Brain pericyte (primary cell): ENCODE measurements around the gene APMAP.

Experiments used
- DNase-seq: peaks from one replicate; pipeline ENCODE4 v3.0.0-alpha.2; 2012; ENCODE audit warnings: low read depth, low spot score

The APMAP gene

GRCh38 chr20:25024171-25024570 lies 31.6 kb upstream of the APMAP start:
- DNase-seq = no peak

- DNase-seq = no peak
Measured at GRCh38 chr20:25023356-25023755, 30.8 kb upstream of the APMAP start.

GRCh38 chr20:25022680-25023079 lies 30.1 kb upstream of the APMAP start:
- no peak for DNase-seq

- no peak for DNase-seq
Measured at GRCh38 chr20:25021336-25021735, 28.8 kb upstream of the APMAP start.

- no peak for DNase-seq
Measured at GRCh38 chr20:25020901-25021301, 28.4 kb upstream of the APMAP start.

- DNase-seq = no peak
Measured at GRCh38 chr20:25020345-25020744, 27.8 kb upstream of the APMAP start.

GRCh38 chr20:25019381-25020155 lies 27.0 kb upstream of the APMAP start:
- DNase-seq = no peak

GRCh38 chr20:25018841-25019240 lies 26.3 kb upstream of the APMAP start:
- no peak for DNase-seq

- DNase-seq = no peak
Measured at GRCh38 chr20:25018425-25018824, 25.9 kb upstream of the APMAP start.

- DNase-seq = no peak
Measured at GRCh38 chr20:25017257-25017803, 24.8 kb upstream of the APMAP start.

GRCh38 chr20:25016471-25016870 lies 23.9 kb upstream of the APMAP start:
- no peak for DNase-seq

- no peak for DNase-seq
Measured at GRCh38 chr20:25015986-25016385, 23.4 kb upstream of the APMAP start.

- no peak for DNase-seq
Measured at GRCh38 chr20:25014816-25015215, 22.3 kb upstream of the APMAP start.

GRCh38 chr20:25013478-25014380 lies 21.2 kb upstream of the APMAP start:
- DNase-seq = no peak

- no peak for DNase-seq
Measured at GRCh38 chr20:25012616-25013189, 20.2 kb upstream of the APMAP start.

GRCh38 chr20:25011831-25012241 lies 19.3 kb upstream of the APMAP start:
- no peak for DNase-seq

GRCh38 chr20:25011261-25011660 lies 18.7 kb upstream of the APMAP start:
- DNase-seq = no peak

GRCh38 chr20:25009218-25010145 lies 16.9 kb upstream of the APMAP start:
- DNase-seq = no peak

- no peak for DNase-seq
Measured at GRCh38 chr20:25008388-25009217, 16.1 kb upstream of the APMAP start.
